Measurements from ENCODE around the gene LRSAM1. TPM values are rescaled to one million over a fixed set of nuclear protein-coding genes. Genes with fewer than 3 reads are reported as not detected.
A peak's percentile ranks its signal among the peaks of the same experiment; 100 is the strongest.

LRSAM1 gene
- total RNA-seq, 3 donors from 2014 or later = 11.7 to 21.3 (median 17.9) TPM

DNA sequence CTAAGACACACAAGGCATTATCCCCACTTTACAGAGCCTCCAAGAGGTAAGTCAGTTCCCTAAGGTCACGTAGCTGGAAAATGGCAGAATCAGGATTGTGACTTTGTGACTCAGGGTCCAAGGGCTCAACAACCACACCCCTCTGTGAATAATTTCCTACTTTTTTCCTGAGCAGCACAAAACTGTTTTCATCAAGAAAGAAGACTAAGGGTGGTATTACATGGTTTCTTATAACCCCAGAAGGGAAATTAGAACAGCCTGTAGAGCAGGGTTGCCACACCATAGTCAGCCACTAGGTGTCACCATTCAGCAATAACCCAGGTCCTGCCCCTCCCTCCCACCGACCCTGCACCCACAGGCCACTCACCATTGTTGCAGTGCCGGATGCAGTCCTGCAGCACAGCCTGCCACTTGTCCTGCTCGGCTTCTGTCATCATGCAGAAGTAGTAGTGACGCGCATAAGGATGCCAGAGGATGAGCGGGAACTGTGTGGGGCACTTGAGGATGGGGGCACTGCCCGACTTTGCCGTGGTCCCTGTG lies 72.1 kb downstream of the LRSAM1 start:
- peak overlapping the region; percentile 56 to 58 for H3K27ac ChIP-seq
- TF ChIP-seq, protein P1, sequence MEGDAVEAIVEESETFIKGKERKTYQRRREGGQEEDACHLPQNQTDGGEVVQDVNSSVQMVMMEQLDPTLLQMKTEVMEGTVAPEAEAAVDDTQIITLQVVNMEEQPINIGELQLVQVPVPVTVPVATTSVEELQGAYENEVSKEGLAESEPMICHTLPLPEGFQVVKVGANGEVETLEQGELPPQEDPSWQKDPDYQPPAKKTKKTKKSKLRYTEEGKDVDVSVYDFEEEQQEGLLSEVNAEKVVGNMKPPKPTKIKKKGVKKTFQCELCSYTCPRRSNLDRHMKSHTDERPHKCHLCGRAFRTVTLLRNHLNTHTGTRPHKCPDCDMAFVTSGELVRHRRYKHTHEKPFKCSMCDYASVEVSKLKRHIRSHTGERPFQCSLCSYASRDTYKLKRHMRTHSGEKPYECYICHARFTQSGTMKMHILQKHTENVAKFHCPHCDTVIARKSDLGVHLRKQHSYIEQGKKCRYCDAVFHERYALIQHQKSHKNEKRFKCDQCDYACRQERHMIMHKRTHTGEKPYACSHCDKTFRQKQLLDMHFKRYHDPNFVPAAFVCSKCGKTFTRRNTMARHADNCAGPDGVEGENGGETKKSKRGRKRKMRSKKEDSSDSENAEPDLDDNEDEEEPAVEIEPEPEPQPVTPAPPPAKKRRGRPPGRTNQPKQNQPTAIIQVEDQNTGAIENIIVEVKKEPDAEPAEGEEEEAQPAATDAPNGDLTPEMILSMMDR (IDR thresholded peaks at IDR 0.05) = peak in 2 of 3 donors; percentile 10 to 31
- no peak for TF ChIP-seq POLR2A (IDR thresholded peaks at IDR 0.05)
- intact Hi-C loops (cut with DNase I; ENCODE audit: low total_unique reads) = no loop called here
- H3K27me3 ChIP-seq = no peaks in the 10 kb centered on the region
- peaks cover 0 to 9% of the 10 kb centered on the region in 2 donors for H3K9me3 ChIP-seq
- no peak overlapping the region for H3K4me3 ChIP-seq
- no peaks in the 10 kb centered on the region for H3K36me3 ChIP-seq
- no peak for DNase-seq (ENCODE audit: low spot score in 2 of 2)
- H3K4me1 ChIP-seq = peaks cover 10 to 14% of the 10 kb centered on the region in 2 donors

DNA sequence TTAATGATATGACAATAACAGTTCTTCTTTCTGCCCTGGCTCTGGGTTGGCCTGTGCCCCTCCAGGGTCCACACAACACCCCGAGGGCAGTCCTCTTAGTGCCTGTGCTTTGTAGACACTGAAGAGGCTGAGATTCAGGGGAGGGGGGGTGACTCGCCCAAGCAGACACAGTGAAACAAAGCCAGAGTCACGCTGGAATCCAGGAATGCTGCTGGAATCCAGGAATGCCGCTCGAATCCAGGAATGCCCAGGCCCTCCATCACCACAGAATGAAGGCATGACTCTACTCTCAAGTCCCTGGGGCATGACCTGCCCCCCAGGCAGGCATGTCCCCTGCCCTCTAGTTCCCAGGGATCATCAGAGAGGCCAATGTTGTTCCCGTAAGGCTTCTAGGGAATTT lies 73.1 kb downstream of the LRSAM1 start:
- no peaks in the 10 kb centered on the region for H3K36me3 ChIP-seq
- H3K4me1 ChIP-seq = peaks cover 10 to 14% of the 10 kb centered on the region in 2 donors
- intact Hi-C loops (cut with DNase I; ENCODE audit: low total_unique reads) = no loop called here
- peak overlapping the region; percentile 56 to 58 for H3K27ac ChIP-seq
- TF ChIP-seq POLR2A (IDR thresholded peaks at IDR 0.05) = no peak
- TF ChIP-seq POLR2AphosphoS5 (IDR thresholded peaks at IDR 0.05) = peak in 1 of 3 donors; percentile 34
- TF ChIP-seq, protein P1 (IDR thresholded peaks at IDR 0.05) = no peak
- peaks cover 0 to 9% of the 10 kb centered on the region in 2 donors for H3K9me3 ChIP-seq
- no peak overlapping the region for H3K4me3 ChIP-seq
- DNase-seq (ENCODE audit: low spot score in 2 of 2) = no peak
- H3K27me3 ChIP-seq = no peaks in the 10 kb centered on the region

DNA sequence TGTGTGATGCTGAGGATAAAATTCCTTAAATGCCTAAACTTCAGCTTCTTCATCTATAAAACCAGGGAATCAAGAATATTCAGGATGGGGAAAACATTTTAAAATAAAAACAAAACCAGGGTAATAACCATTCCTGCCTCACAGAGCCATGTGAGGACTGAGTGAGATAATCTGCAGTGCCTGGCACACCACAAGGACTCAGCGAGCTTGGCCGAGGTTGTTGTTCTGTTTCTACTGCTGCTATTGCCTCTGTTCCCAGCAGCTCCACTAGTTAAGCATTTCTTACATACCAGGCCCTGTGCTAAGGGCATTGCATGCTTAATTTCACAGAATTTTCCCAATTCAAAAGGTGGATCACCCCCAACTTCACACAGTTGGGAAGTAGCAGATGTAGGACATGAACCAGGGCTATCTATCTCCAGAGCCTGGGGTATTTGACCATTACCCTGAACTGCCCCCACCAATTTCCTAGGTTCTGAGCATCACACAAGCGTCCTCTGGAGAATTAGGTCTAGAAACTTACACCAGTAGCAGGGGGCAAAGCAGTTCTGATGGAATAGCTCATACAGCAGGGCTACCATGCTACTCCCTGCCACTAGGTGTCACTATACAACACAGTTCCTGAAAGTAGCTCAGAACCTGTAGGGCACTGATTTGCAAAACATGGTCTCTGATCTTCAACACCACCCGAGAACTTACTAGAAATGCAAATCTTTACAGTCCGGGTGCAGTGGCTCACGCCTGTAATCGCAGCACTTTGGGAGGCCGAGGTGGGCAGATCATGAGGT lies 74.3 kb downstream of the LRSAM1 start:
- peaks cover 10 to 14% of the 10 kb centered on the region in 2 donors for H3K4me1 ChIP-seq
- H3K9me3 ChIP-seq = peaks cover 0 to 9% of the 10 kb centered on the region in 2 donors
- no peak for DNase-seq (ENCODE audit: low spot score in 2 of 2)
- intact Hi-C loops (cut with DNase I; ENCODE audit: low total_unique reads) = no loop called here
- TF ChIP-seq, protein P1 (IDR thresholded peaks at IDR 0.05) = peak in 1 of 3 donors; percentile 44
- no peak for TF ChIP-seq POLR2A (IDR thresholded peaks at IDR 0.05)
- H3K27ac ChIP-seq = no peak overlapping the region
- no peak overlapping the region for H3K4me3 ChIP-seq
- no peaks in the 10 kb centered on the region for H3K27me3 ChIP-seq
- no peaks in the 10 kb centered on the region for H3K36me3 ChIP-seq

DNA sequence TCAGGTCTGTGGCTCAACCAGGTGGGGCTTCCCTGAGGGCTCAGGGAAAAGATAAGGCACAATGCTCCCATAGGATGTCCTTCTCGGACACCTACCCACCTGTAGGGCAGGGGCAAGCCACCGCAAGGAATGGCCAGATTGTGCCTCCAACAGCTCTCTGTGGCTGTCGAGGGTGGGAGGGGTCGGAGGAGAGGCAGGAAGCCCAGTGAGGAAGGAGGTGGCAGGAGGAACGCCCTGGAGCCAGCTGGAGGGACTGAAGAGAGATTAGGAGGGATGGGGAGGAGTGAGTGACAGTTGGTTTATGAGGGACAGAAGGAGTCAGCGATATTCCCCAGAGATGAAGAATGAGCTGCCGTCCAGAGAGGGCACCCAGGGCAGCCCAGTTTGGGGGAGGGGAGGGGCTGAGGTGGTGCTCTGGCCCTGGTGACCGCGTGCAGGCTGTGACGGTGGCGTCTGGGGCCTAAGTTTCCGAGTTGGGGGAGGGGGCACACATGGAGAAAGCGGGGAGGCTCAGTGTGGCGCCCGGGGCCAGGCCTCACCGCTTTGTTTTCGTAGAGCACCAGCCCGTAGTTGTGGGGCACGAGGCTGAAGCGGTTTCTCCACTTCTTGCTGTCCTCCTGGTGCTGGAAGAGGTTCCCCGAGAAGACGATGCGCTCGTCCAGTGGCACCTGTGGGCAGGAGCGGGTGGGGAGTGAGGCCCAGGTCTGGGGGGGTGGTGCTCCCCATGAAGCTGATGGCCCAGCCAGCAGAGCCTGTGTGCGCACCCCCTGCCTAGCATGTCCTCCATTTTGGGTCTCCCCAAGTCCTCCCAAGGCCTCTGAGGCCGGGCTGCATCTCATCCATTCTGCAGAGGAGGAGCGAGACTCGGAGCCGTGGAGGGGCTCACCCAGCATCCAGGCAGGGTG lies 75.6 kb downstream of the LRSAM1 start:
- Histone ChIP-seq H3K4me1 (peaks cover 3 to 9% of the 10 kb centered on the region in 2 donors), H3K4me3 (no peak overlapping the region), H3K9me3 (peaks cover 0 to 9% of the 10 kb centered on the region in 2 donors), H3K36me3 (no peaks in the 10 kb centered on the region), H3K27ac (peak overlapping the region in 1 of 2 donors; percentile 33), H3K27me3 (no peaks in the 10 kb centered on the region)
- intact Hi-C loops (cut with DNase I; ENCODE audit: low total_unique reads) = no loop called here
- DNase-seq (ENCODE audit: low spot score in 2 of 2) = no peak
- no peak for TF ChIP-seq POLR2A (IDR thresholded peaks at IDR 0.05)
- TF ChIP-seq, protein P1 (IDR thresholded peaks at IDR 0.05) = no peak
- no peak for TF ChIP-seq POLR2AphosphoS5 (IDR thresholded peaks at IDR 0.05)

All from breast epithelium (tissue), 4 donors.